Panc1 (cell line): ENCODE measurements around the gene MYO3B. TPM values are rescaled to one million over a fixed set of nuclear protein-coding genes. Genes with fewer than 3 reads are reported as not detected.

ENCODE experiments used
- ATAC-seq: fragments of 200-7000 bp; cut with Tn5 transposase; 2 replicates; pipeline ENCODE4 v1.9.1; 2020; ENCODE audit warnings: mild to moderate bottlenecking, moderate library complexity
- BruUV-seq: library from RNA; stranded (reverse); fragments of 400-500 nt; replicated peaks from 2 replicates; lab custom pipeline; 2021; lab: Mats Ljungman, UMichigan
- CTCF ChIA-PET: fragments of 300-600 bp; sonication (Branson Sonifier 250); formaldehyde crosslinking; loops from one replicate; lab custom pipeline; 2022; ENCODE audit warnings: antibody characterized with exemption; lab: Charles Lee
- POLR2A ChIA-PET: fragments of 300-600 bp; sonication (Branson Sonifier 250); formaldehyde crosslinking; loops from one replicate; lab custom pipeline; 2022; ENCODE audit warnings: antibody characterized with exemption; lab: Charles Lee
- DNase-seq: peaks from one replicate; pipeline ENCODE4 v3.0.0-alpha.2; 2010; ENCODE audit warnings: low read depth, low spot score
- H3K27ac ChIP-seq: 2 replicates; pipeline ENCODE4 v1.5.1; 2011; ENCODE audit warnings: mild to moderate bottlenecking, low read length, inconsistent platforms
- H3K27me3 ChIP-seq: fragments of 200-500 bp; sonication (Bioruptor generic); 2 replicates; pipeline ENCODE4 v1.6.0; 2014; ENCODE audit warnings: low read length, inconsistent platforms; ENCODE audit not compliant: control insufficient read depth, insufficient read depth
- H3K36me3 ChIP-seq: fragments of 200-500 bp; sonication (Bioruptor generic); 2 replicates; pipeline ENCODE4 v1.5.1; 2014; ENCODE audit warnings: inconsistent platforms, mild to moderate bottlenecking, low read length, moderate library complexity; ENCODE audit not compliant: control insufficient read depth, insufficient read depth
- H3K4me1 ChIP-seq: 2 replicates; pipeline ENCODE4 v1.5.1; 2011; ENCODE audit warnings: inconsistent platforms, mild to moderate bottlenecking, low read length, moderate library complexity; ENCODE audit not compliant: control insufficient read depth, insufficient read depth
- H3K4me3 ChIP-seq, 2 experiments: 2 replicates each; pipeline ENCODE4 v1.5.1; 2011 to 2012; ENCODE audit warnings: low read depth in 2 of 2, low read length in 2 of 2, mild to moderate bottlenecking in 2 of 2, inconsistent platforms in 1 of 2, moderate library complexity in 1 of 2
- H3K9me3 ChIP-seq: fragments of 200-500 bp; sonication (Bioruptor generic); 2 replicates; pipeline ENCODE4 v1.5.1; 2014; ENCODE audit warnings: low read depth, mild to moderate bottlenecking, inconsistent platforms, low read length, moderate library complexity; ENCODE audit not compliant: control insufficient read depth, insufficient read depth
- CTCF ChIP-seq: fragments of 450-650 bp; IDR thresholded peaks from 2 replicates; pipeline ENCODE4 v1.5.1; 2017; ENCODE audit warnings: mild to moderate bottlenecking
- POLR2AphosphoS5 ChIP-seq: IDR thresholded peaks from 2 replicates; pipeline ENCODE4 v1.6.1; 2012; ENCODE audit warnings: mild to moderate bottlenecking, low read depth, low read length, moderate library complexity
- REST ChIP-seq, 2 experiments: IDR thresholded peaks; 2 replicates each; pipeline ENCODE4 v1.6.1; 2011 to 2012; ENCODE audit warnings: low read depth in 2 of 2, control low read depth in 1 of 2, low read length in 1 of 2, mild to moderate bottlenecking in 1 of 2, moderate library complexity in 1 of 2; ENCODE audit not compliant: insufficient read depth in 1 of 2
- SIN3A ChIP-seq: IDR thresholded peaks from 2 replicates; pipeline ENCODE4 v1.6.1; 2012; ENCODE audit warnings: low read depth, mild to moderate bottlenecking, low read length, moderate library complexity, borderline replicate concordance; ENCODE audit not compliant: insufficient read depth
- TCF7L2 ChIP-seq: IDR thresholded peaks from 2 replicates; pipeline ENCODE4 v1.6.1; 2011; ENCODE audit warnings: mild to moderate bottlenecking, low read depth, low read length, inconsistent platforms
- in situ Hi-C: cut with HindIII; loops from 2 replicates; pipeline ENCODE4 v1.10.0; 2016; ENCODE audit warnings: low sequenced_read_pairs, low pct_unique_long_range_greater_than_20kb
- intact Hi-C: fragments of 100-400 bp; cut with micrococcal nuclease; formaldehyde crosslinking; loops from one replicate; pipeline ENCODE4 v1.10.0; 2022; ENCODE audit not compliant: unreplicated experiment
- total RNA-seq: library from RNA; stranded (reverse); gene quantifications from one replicate; pipeline ENCODE4 v1.2.1, GENCODE V29; 2021; ENCODE audit not compliant: unreplicated experiment

Gene MYO3B
- total RNA-seq, 1 experiment from 2014 or later, result 0.05 TPM

GRCh38 chr2:170240629-170241028 lies 62.7 kb downstream of the MYO3B start:
- TF ChIP-seq SIN3A (no peak), REST (IDR thresholded peaks at IDR 0.05; ENCODE audit: insufficient read depth in 1 of 2, low read depth in 2 of 2, low read length in 1 of 2) (no peak), POLR2AphosphoS5 (no peak), CTCF (no peak), TCF7L2 (no peak)
- H3K4me1 ChIP-seq, result no peaks in the 10 kb centered on the region
- CTCF ChIA-PET, result interaction anchor here (0.7 kb wide), 1 partner anchor 54 kb away, joined by 3 read pairs; no protein-coding TSS in a partner anchor
- peaks cover 13% of the 10 kb centered on the region for H3K27me3 ChIP-seq
- BruUV-seq, result no TSS peak
- H3K9me3 ChIP-seq, result no peaks in the 10 kb centered on the region
- in situ Hi-C loops, result no loop called here
- no peak overlapping the region for H3K4me3 ChIP-seq
- ATAC-seq (no peak), DNase-seq (no peak)
- POLR2A ChIA-PET, result no interaction called here
- H3K27ac ChIP-seq, result no peak overlapping the region
- no peaks in the 10 kb centered on the region for H3K36me3 ChIP-seq
- intact Hi-C loops, result no loop called here

GRCh38 chr2:170241756-170242155 lies 63.8 kb downstream of the MYO3B start:
- ChIA-PET CTCF (no interaction called here), POLR2A (interaction anchor here (0.6 kb wide), 1 partner anchor 17 kb away, joined by 4 read pairs; no protein-coding TSS in a partner anchor)
- no peak for TF ChIP-seq CTCF
- TF ChIP-seq POLR2AphosphoS5, result no peak
- TF ChIP-seq TCF7L2, result no peak
- TF ChIP-seq SIN3A, result no peak
- no peak for TF ChIP-seq REST (IDR thresholded peaks at IDR 0.05; ENCODE audit: insufficient read depth in 1 of 2, low read depth in 2 of 2, low read length in 1 of 2)
- DNase-seq (no peak), ATAC-seq (no peak)
- peaks cover 13% of the 10 kb centered on the region for H3K27me3 ChIP-seq
- in situ Hi-C loops, result no loop called here
- H3K4me1 ChIP-seq, result no peaks in the 10 kb centered on the region
- H3K27ac ChIP-seq, result no peak overlapping the region
- no peaks in the 10 kb centered on the region for H3K9me3 ChIP-seq
- no peak overlapping the region for H3K4me3 ChIP-seq
- no peaks in the 10 kb centered on the region for H3K36me3 ChIP-seq
- intact Hi-C loops, result no loop called here
- BruUV-seq, result no TSS peak
